ENCODE measurements around the gene UBE4B. TPM values are rescaled to one million over a fixed set of nuclear protein-coding genes. Genes with fewer than 3 reads are reported as not detected.
"Not testable (repeated sequence)": the region's sequence is repeated elsewhere in the genome, so short reads cannot be mapped to it uniquely, and the experiment has no call there.

UBE4B gene
- total RNA-seq, 3 donors from 2014 or later: 40.7 to 66.2 (median 41.4) TPM

GRCh38 chr1:10216090-10216749 lies 183.5 kb downstream of the UBE4B start:
- TF ChIP-seq, protein P1, sequence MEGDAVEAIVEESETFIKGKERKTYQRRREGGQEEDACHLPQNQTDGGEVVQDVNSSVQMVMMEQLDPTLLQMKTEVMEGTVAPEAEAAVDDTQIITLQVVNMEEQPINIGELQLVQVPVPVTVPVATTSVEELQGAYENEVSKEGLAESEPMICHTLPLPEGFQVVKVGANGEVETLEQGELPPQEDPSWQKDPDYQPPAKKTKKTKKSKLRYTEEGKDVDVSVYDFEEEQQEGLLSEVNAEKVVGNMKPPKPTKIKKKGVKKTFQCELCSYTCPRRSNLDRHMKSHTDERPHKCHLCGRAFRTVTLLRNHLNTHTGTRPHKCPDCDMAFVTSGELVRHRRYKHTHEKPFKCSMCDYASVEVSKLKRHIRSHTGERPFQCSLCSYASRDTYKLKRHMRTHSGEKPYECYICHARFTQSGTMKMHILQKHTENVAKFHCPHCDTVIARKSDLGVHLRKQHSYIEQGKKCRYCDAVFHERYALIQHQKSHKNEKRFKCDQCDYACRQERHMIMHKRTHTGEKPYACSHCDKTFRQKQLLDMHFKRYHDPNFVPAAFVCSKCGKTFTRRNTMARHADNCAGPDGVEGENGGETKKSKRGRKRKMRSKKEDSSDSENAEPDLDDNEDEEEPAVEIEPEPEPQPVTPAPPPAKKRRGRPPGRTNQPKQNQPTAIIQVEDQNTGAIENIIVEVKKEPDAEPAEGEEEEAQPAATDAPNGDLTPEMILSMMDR (IDR thresholded peaks at IDR 0.05): no peak
- no peak overlapping the region for H3K4me3 ChIP-seq
- intact Hi-C loops (cut with DNase I, micrococcal nuclease): no loop called here
- H3K4me1 ChIP-seq (ENCODE audit: low read depth): peaks cover 22% of the 10 kb centered on the region
- no peaks in the 10 kb centered on the region for H3K9me3 ChIP-seq
- no peak for ATAC-seq
- DNase-seq: no peak
- no peaks in the 10 kb centered on the region for H3K36me3 ChIP-seq (ENCODE audit: low read depth)

GRCh38 chr1:10217748-10218441 lies 185.1 kb downstream of the UBE4B start:
- ATAC-seq (no peak), DNase-seq (no peak)
- Histone ChIP-seq H3K4me3 (no peak overlapping the region), H3K36me3 (ENCODE audit: low read depth) (no peaks in the 10 kb centered on the region), H3K9me3 (no peaks in the 10 kb centered on the region), H3K4me1 (ENCODE audit: low read depth) (peaks cover 12% of the 10 kb centered on the region)
- intact Hi-C loops (cut with DNase I, micrococcal nuclease): no loop called here
- TF ChIP-seq, protein P1 (IDR thresholded peaks at IDR 0.05): no peak

DNA sequence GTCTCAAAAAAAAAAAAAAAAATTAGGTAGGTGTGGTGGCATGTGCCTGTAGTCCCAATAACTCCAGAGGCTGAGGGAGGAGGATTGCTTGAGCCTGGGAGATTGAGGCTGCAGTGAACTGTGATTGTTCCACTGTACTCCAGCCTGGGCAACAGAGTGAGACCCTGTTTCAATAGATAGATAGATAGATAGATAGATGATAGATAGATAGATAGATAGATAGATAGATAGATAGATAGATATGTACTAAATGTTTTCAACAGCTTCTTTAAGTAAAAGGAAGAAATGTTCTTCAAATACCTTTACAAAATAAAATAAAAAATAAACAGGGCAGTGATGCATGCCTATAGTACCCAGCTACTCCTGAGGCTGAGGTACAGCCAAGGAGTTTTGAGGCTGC lies 187.4 kb downstream of the UBE4B start:
- Histone ChIP-seq H3K4me1 (ENCODE audit: low read depth) (peaks cover 12% of the 10 kb centered on the region), H3K36me3 (ENCODE audit: low read depth) (no peaks in the 10 kb centered on the region), H3K4me3 (no peak overlapping the region), H3K9me3 (no peaks in the 10 kb centered on the region)
- TF ChIP-seq, protein P1 (IDR thresholded peaks at IDR 0.05): no peak
- ATAC-seq (no peak), DNase-seq (no peak)
- intact Hi-C loops (cut with DNase I, micrococcal nuclease): no loop called here

DNA sequence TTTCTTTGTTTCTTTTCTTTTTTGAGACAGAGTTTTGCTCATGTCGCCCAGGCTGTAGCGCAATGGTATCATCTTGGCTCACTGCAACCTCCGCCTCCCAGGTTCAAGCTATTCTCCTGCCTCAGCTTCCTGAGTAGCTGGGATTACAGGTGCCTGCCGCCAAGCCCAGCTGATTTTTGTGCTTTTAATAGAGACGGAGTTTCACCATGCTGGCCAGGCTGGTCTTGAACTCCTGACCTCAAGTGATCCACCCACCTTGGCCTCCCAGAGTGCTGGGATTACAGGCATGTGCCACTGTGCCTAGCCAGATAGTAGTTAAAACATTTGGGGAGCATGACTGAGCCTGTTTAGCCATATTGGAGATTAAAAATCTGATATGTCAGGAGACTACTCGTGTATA lies 187.9 kb downstream of the UBE4B start:
- H3K9me3 ChIP-seq; H3K36me3 ChIP-seq (ENCODE audit: low read depth); intact Hi-C loops (cut with DNase I, micrococcal nuclease); DNase-seq; H3K4me3 ChIP-seq; ATAC-seq: not testable (repeated sequence)
- H3K4me1 ChIP-seq (ENCODE audit: low read depth): peaks cover 12% of the 10 kb centered on the region

DNA sequence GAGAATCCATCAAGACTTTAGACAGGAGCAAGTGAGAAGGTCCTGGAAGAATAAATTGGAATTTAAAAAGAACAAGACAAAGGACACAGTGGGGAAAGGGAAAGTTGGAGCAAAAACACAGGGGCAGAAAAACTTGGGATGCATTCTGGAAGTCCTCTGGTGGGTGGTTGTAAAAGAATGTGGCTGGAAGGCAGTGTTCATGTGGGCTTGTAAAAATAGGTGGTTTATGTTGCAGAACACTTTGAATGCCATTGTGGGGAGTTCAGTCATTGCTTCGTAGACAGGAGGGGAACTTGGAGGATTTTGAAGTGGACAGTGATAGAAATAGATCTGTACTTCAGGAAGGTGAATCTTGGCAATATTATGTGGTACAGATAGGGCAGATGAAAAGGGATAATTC lies 192.8 kb downstream of the UBE4B start:
- no peaks in the 10 kb centered on the region for H3K36me3 ChIP-seq (ENCODE audit: low read depth)
- TF ChIP-seq, protein P1 (IDR thresholded peaks at IDR 0.05): no peak
- H3K4me1 ChIP-seq (ENCODE audit: low read depth): no peaks in the 10 kb centered on the region
- no peak overlapping the region for H3K4me3 ChIP-seq
- H3K9me3 ChIP-seq: no peaks in the 10 kb centered on the region
- ATAC-seq (no peak), DNase-seq (no peak)
- intact Hi-C loops (cut with DNase I, micrococcal nuclease): no loop called here

- Histone ChIP-seq H3K9me3 (no peaks in the 10 kb centered on the region), H3K4me1 (ENCODE audit: low read depth) (no peaks in the 10 kb centered on the region), H3K36me3 (ENCODE audit: low read depth) (no peaks in the 10 kb centered on the region), H3K4me3 (no peak overlapping the region)
- DNase-seq: no peak
- TF ChIP-seq, protein P1 (IDR thresholded peaks at IDR 0.05): no peak
- no peak for ATAC-seq
- intact Hi-C loops (cut with DNase I, micrococcal nuclease): no loop called here
These were observed 195.8 kb downstream of the UBE4B start for GRCh38 chr1:10228528-10228927.
